ENCODE measurements around the gene SCAMP3. TPM values are rescaled to one million over a fixed set of nuclear protein-coding genes. Genes with fewer than 3 reads are reported as not detected.

The SCAMP3 gene
- total and polyA plus RNA-seq, 2 donors (not counting 3 experiments of a cell fraction or from before 2014, with no cell fraction given), result 80.1 to 306 TPM

GRCh38 chr1:155266553-155266952 lies 4.4 kb upstream of the SCAMP3 start:
- no peak overlapping the region for H2AFZ ChIP-seq (ENCODE audit: low read depth, low read length)
- no peak overlapping the region for H3K4me3 ChIP-seq (replicated peaks in 1 of 3; ENCODE audit: insufficient read depth in 1 of 3, low read depth in 1 of 3, low read length in 3 of 3)
- peaks cover 3% of the 10 kb centered on the region for H3K4me1 ChIP-seq (ENCODE audit: control insufficient read depth, extremely low read depth, insufficient read depth, low read length)
- peaks cover 29 to 48% of the 10 kb centered on the region in 2 experiments for H3K36me3 ChIP-seq (ENCODE audit: control insufficient read depth in 2 of 2, extremely low read depth in 1 of 2, insufficient read depth in 2 of 2, low read length in 2 of 2)
- no peaks in the 10 kb centered on the region for H3K27me3 ChIP-seq (ENCODE audit: control insufficient read depth in 2 of 2, insufficient read depth in 2 of 2, low read length in 2 of 2)
- TF ChIP-seq POLR2AphosphoS5 (IDR thresholded peaks at IDR 0.05; ENCODE audit: insufficient read depth, low read depth, low read length), result no peak
- no peak for TF ChIP-seq GATA2 (IDR thresholded peaks at IDR 0.05; ENCODE audit: insufficient read depth, insufficient read length, low read depth, low read length)
- no peak for TF ChIP-seq EZH2 (IDR thresholded peaks at IDR 0.05; ENCODE audit: borderline replicate concordance, low read depth, low read length, severe bottlenecking)
- TF ChIP-seq POLR2A (IDR thresholded peaks at IDR 0.05; ENCODE audit: low read depth, low read length), result no peak
- FAIRE-seq (no peak), DNase-seq (ENCODE audit: low read depth, low spot score) (no peak)
- H3K79me2 ChIP-seq (ENCODE audit: control insufficient read depth, insufficient read depth, low read length), result peaks cover 15% of the 10 kb centered on the region
- H3K9ac ChIP-seq (replicated peaks; ENCODE audit: extremely low read depth, insufficient read depth, low read length), result no peak overlapping the region
- H3K9me3 ChIP-seq (replicated peaks; ENCODE audit: control insufficient read depth, insufficient read depth, low read length), result no peaks in the 10 kb centered on the region
- CTCF ChIA-PET, result interaction anchor here (1.1 to 2.7 kb wide), 3 partner anchors 10 to 15 kb away, joined by 4 to 14 read pairs (median 5); no protein-coding TSS in a partner anchor
- no peaks in the 10 kb centered on the region for H4K20me1 ChIP-seq (replicated peaks; ENCODE audit: control insufficient read depth, extremely low read depth, insufficient read depth, low read length)
- POLR2A ChIA-PET, result no interaction called here
- intact Hi-C loops (cut with micrococcal nuclease), result no loop called here
- no TSS peak for BruUV-seq (replicated peaks)
- dilution Hi-C loops (cut with MboI; ENCODE audit: extremely low pct_ligation_motif_present, low sequenced_read_pairs), result no loop called here
- H3K9me1 ChIP-seq (replicated peaks; ENCODE audit: control insufficient read depth, extremely low read depth, insufficient read depth, low read length), result no peaks in the 10 kb centered on the region
- H3K27ac ChIP-seq (ENCODE audit: insufficient read depth, low read depth, low read length), result no peak overlapping the region
- H3K4me2 ChIP-seq (ENCODE audit: insufficient read depth, low read length), result no peak overlapping the region

DNA sequence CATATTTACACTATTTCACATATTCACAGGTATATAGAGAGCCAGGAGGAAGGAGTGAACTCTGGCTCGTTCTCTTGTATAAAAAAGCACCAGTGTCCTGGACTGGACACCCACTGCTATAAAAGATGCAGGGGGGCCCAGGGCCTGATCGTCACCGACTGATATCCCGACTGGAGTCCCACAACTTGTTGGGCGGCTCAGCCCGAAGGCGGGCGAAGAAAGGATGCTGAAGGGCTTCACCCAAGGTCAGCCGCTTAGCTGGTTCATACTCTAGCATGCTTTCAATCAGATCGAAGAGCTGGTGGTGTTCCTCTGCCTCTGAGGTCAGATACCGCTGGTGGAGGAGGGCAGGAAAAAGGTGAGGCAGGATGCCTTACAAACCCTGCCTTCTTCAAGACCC lies 907 bp upstream of the SCAMP3 start:
- TF ChIP-seq POLR2A (IDR thresholded peaks at IDR 0.05; ENCODE audit: low read depth, low read length) (no peak), JUN (IDR thresholded peaks at IDR 0.05; ENCODE audit: borderline replicate concordance, insufficient read depth, insufficient read length, low read depth) (no peak), GATA2 (IDR thresholded peaks at IDR 0.05; ENCODE audit: insufficient read depth, insufficient read length, low read depth, low read length) (no peak), CTCF (IDR thresholded peaks at IDR 0.05; ENCODE audit: extremely low read depth in 1 of 2, insufficient read depth in 1 of 2, low read depth in 1 of 2, low read length in 2 of 2) (no peak), MYC (IDR thresholded peaks at IDR 0.05; ENCODE audit: low read depth, low read length) (no peak), EZH2 (IDR thresholded peaks at IDR 0.05; ENCODE audit: borderline replicate concordance, low read depth, low read length, severe bottlenecking) (no peak), FOS (IDR thresholded peaks at IDR 0.05; ENCODE audit: borderline replicate concordance, insufficient read depth, low read length) (no peak), POLR2AphosphoS5 (IDR thresholded peaks at IDR 0.05; ENCODE audit: insufficient read depth, low read depth, low read length) (no peak)
- TF ChIP-seq, protein P1, sequence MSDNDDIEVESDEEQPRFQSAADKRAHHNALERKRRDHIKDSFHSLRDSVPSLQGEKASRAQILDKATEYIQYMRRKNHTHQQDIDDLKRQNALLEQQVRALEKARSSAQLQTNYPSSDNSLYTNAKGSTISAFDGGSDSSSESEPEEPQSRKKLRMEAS (IDR thresholded peaks at IDR 0.05; ENCODE audit: insufficient read depth, insufficient read length), result no peak
- Histone ChIP-seq H4K20me1 (replicated peaks; ENCODE audit: control insufficient read depth, extremely low read depth, insufficient read depth, low read length) (no peaks in the 10 kb centered on the region), H2AFZ (ENCODE audit: low read depth, low read length) (no peak overlapping the region), H3K4me2 (ENCODE audit: insufficient read depth, low read length) (no peak overlapping the region), H3K4me3 (replicated peaks in 1 of 3; ENCODE audit: insufficient read depth in 1 of 3, low read depth in 1 of 3, low read length in 3 of 3) (no peak overlapping the region), H3K9me3 (replicated peaks; ENCODE audit: control insufficient read depth, insufficient read depth, low read length) (no peaks in the 10 kb centered on the region), H3K9ac (replicated peaks; ENCODE audit: extremely low read depth, insufficient read depth, low read length) (no peak overlapping the region), H3K79me2 (ENCODE audit: control insufficient read depth, insufficient read depth, low read length) (peaks cover 17% of the 10 kb centered on the region), H3K9me1 (replicated peaks; ENCODE audit: control insufficient read depth, extremely low read depth, insufficient read depth, low read length) (no peaks in the 10 kb centered on the region), H3K36me3 (ENCODE audit: control insufficient read depth in 2 of 2, extremely low read depth in 1 of 2, insufficient read depth in 2 of 2, low read length in 2 of 2) (peaks cover 13 to 30% of the 10 kb centered on the region in 2 experiments), H3K27me3 (ENCODE audit: control insufficient read depth in 2 of 2, insufficient read depth in 2 of 2, low read length in 2 of 2) (no peaks in the 10 kb centered on the region), H3K4me1 (ENCODE audit: control insufficient read depth, extremely low read depth, insufficient read depth, low read length) (peaks cover 8% of the 10 kb centered on the region), H3K27ac (ENCODE audit: insufficient read depth, low read depth, low read length) (no peak overlapping the region)
- CTCF ChIA-PET, result interaction anchor here (1.0 to 1.1 kb wide), 2 partner anchors 10 to 12 kb away, joined by 4 to 6 read pairs; partner anchors contain the start of gene CLK2
- DNase-seq (ENCODE audit: low read depth, low spot score) (no peak), FAIRE-seq (no peak)
- no TSS peak for BruUV-seq (replicated peaks)
- POLR2A ChIA-PET, result interaction anchor here (0.8 kb wide), 1 partner anchor 10 kb away, joined by 4 read pairs; the partner anchor contains the start of gene CLK2
- intact Hi-C loops (cut with micrococcal nuclease) (no loop called here), dilution Hi-C loops (cut with MboI; ENCODE audit: extremely low pct_ligation_motif_present, low sequenced_read_pairs) (no loop called here)

Data from endothelial cell of umbilical vein (primary cell).